HEK293 (cell line): ENCODE results near the gene MRGPRX2.

Source experiments
- CTCF ChIA-PET: fragments of 350-600 bp; formaldehyde crosslinking; extraction: SDS; loops from one replicate; lab custom pipeline; 2021; ENCODE audit warnings: antibody characterized with exemption; lab: Yijun Ruan, JAX
- POLR2A ChIA-PET: fragments of 300-600 bp; formaldehyde crosslinking; extraction: SDS; loops from one replicate; lab custom pipeline; 2020; ENCODE audit warnings: antibody characterized with exemption, inconsistent platforms; lab: Yijun Ruan, JAX
- H3K27ac ChIP-seq: fragments of 200-500 bp; sonication (Bioruptor generic); 2 replicates; pipeline ENCODE4 v1.5.1; 2014; ENCODE audit warnings: low read depth, low read length, control low read depth, inconsistent platforms; ENCODE audit errors: extremely low read depth
- H3K36me3 ChIP-seq, 2 experiments: fragments of 200-500 bp in 1 of 2; sonication (Bioruptor generic) in 1 of 2; 1 replicate in 1 of 2; 2 replicates in 1 of 2; pipeline ENCODE4 v1.5.1; 2014 to 2017; ENCODE audit warnings: inconsistent platforms in 2 of 2, low read length in 2 of 2; ENCODE audit not compliant: control insufficient read depth in 2 of 2, insufficient read depth in 1 of 2
- H3K4me1 ChIP-seq: fragments of 200-500 bp; sonication (Bioruptor generic); 2 replicates; pipeline ENCODE4 v1.5.1; 2014; ENCODE audit warnings: mild to moderate bottlenecking, low read length, inconsistent platforms; ENCODE audit not compliant: control insufficient read depth, insufficient read depth
- H3K4me3 ChIP-seq: 2 replicates; pipeline ENCODE4 v1.5.1; 2011; ENCODE audit warnings: low read depth, mild to moderate bottlenecking, control low read depth, low read length, moderate library complexity
- H3K9me3 ChIP-seq: fragments of 200-500 bp; sonication (Bioruptor generic); 2 replicates; pipeline ENCODE4 v1.5.1; 2014; ENCODE audit warnings: low read depth, low read length, inconsistent platforms; ENCODE audit not compliant: control insufficient read depth, insufficient read depth
- BCL11B ChIP-seq: fragments of 450-650 bp; formaldehyde crosslinking; IDR thresholded peaks from 2 replicates; pipeline ENCODE4 v1.5.1; 2016; ENCODE audit warnings: low read depth, missing biosample characterization, missing genetic modification characterization
- GLIS1 ChIP-seq: fragments of 450-650 bp; formaldehyde crosslinking; IDR thresholded peaks from 2 replicates; pipeline ENCODE4 v1.5.1; 2016; ENCODE audit warnings: missing biosample characterization, missing genetic modification characterization
- GLIS2 ChIP-seq: fragments of 450-650 bp; formaldehyde crosslinking; IDR thresholded peaks from 2 replicates; pipeline ENCODE4 v1.5.1; 2016; ENCODE audit warnings: missing biosample characterization, missing genetic modification characterization
- KLF10 ChIP-seq: fragments of 450-650 bp; IDR thresholded peaks from 2 replicates; pipeline ENCODE4 v1.5.1; 2018; ENCODE audit warnings: missing biosample characterization, mild to moderate bottlenecking, missing genetic modification characterization
- KLF8 ChIP-seq: fragments of 450-650 bp; formaldehyde crosslinking; IDR thresholded peaks from 2 replicates; pipeline ENCODE4 v1.5.1; 2016; ENCODE audit warnings: missing biosample characterization, missing genetic modification characterization
- MEIS1 ChIP-seq: sonication (generic); formaldehyde crosslinking; IDR thresholded peaks from 2 replicates; pipeline ENCODE4 v1.8.1; 2022; ENCODE audit warnings: missing genetic modification reagents, mild to moderate bottlenecking, borderline replicate concordance
- OVOL3 ChIP-seq: fragments of 450-650 bp; formaldehyde crosslinking; IDR thresholded peaks from 2 replicates; pipeline ENCODE4 v1.5.1; 2016; ENCODE audit warnings: missing biosample characterization, missing genetic modification characterization
- PRDM6 ChIP-seq: fragments of 450-650 bp; formaldehyde crosslinking; IDR thresholded peaks from 2 replicates; pipeline ENCODE4 v1.5.1; 2017; ENCODE audit warnings: missing biosample characterization, missing genetic modification characterization
- REPIN1 ChIP-seq: fragments of 450-650 bp; formaldehyde crosslinking; IDR thresholded peaks from 2 replicates; pipeline ENCODE4 v1.5.1; 2017; ENCODE audit warnings: missing biosample characterization, missing genetic modification characterization, low read depth
- WT1 ChIP-seq: fragments of 450-650 bp; formaldehyde crosslinking; IDR thresholded peaks from 2 replicates; pipeline ENCODE4 v1.5.1; 2016; ENCODE audit warnings: missing biosample characterization, missing genetic modification characterization
- ZBTB1 ChIP-seq: fragments of 450-650 bp; formaldehyde crosslinking; IDR thresholded peaks from 2 replicates; pipeline ENCODE4 v1.5.1; 2016; ENCODE audit warnings: missing biosample characterization, missing genetic modification characterization
- ZBTB17 ChIP-seq: fragments of 450-650 bp; formaldehyde crosslinking; IDR thresholded peaks from 2 replicates; pipeline ENCODE4 v1.5.1; 2016; ENCODE audit warnings: missing biosample characterization, missing genetic modification characterization
- ZBTB21 ChIP-seq: fragments of 450-650 bp; formaldehyde crosslinking; IDR thresholded peaks from 2 replicates; pipeline ENCODE4 v1.5.1; 2017; ENCODE audit warnings: missing biosample characterization, missing genetic modification characterization
- ZBTB49 ChIP-seq: fragments of 450-650 bp; formaldehyde crosslinking; IDR thresholded peaks from 2 replicates; pipeline ENCODE4 v1.5.1; 2016; ENCODE audit warnings: missing biosample characterization, missing genetic modification characterization, low read depth
- ZBTB8A ChIP-seq: fragments of 450-650 bp; formaldehyde crosslinking; IDR thresholded peaks from 2 replicates; pipeline ENCODE4 v1.5.1; 2016; ENCODE audit warnings: missing biosample characterization, missing genetic modification characterization
- ZNF23 ChIP-seq: fragments of 450-650 bp; formaldehyde crosslinking; IDR thresholded peaks from 2 replicates; pipeline ENCODE4 v1.5.1; 2016; ENCODE audit warnings: missing biosample characterization, missing genetic modification characterization, borderline replicate concordance
- ZNF239 ChIP-seq: fragments of 450-650 bp; formaldehyde crosslinking; IDR thresholded peaks from 2 replicates; pipeline ENCODE4 v1.5.1; 2016; ENCODE audit warnings: missing biosample characterization, missing genetic modification characterization
- ZNF274 ChIP-seq, 2 experiments: fragments of 200-500 bp in 1 of 2; fragments of 450-650 bp in 1 of 2; sonication (Bioruptor generic) in 1 of 2; formaldehyde crosslinking in 1 of 2; IDR thresholded peaks; 2 replicates each; pipeline versions ENCODE4 v1.5.1 to v1.6.1; 2014 to 2016; ENCODE audit warnings: borderline replicate concordance in 1 of 2, inconsistent platforms in 1 of 2, low read length in 1 of 2, missing biosample characterization in 1 of 2, missing genetic modification characterization in 1 of 2
- ZNF354C ChIP-seq: fragments of 450-650 bp; formaldehyde crosslinking; IDR thresholded peaks from 2 replicates; pipeline ENCODE4 v1.5.1; 2016; ENCODE audit warnings: missing biosample characterization, missing genetic modification characterization, low read depth, borderline replicate concordance
- ZNF404 ChIP-seq: fragments of 450-650 bp; formaldehyde crosslinking; IDR thresholded peaks from 2 replicates; pipeline ENCODE4 v1.5.1; 2017; ENCODE audit warnings: missing biosample characterization, missing genetic modification characterization
- ZNF433 ChIP-seq: fragments of 450-650 bp; formaldehyde crosslinking; IDR thresholded peaks from 2 replicates; pipeline ENCODE4 v1.5.1; 2016; ENCODE audit warnings: missing biosample characterization, missing genetic modification characterization, low read depth
- ZNF623 ChIP-seq: fragments of 450-650 bp; formaldehyde crosslinking; IDR thresholded peaks from 2 replicates; pipeline ENCODE4 v1.5.1; 2016; ENCODE audit warnings: missing biosample characterization, missing genetic modification characterization
- ZNF704 ChIP-seq: fragments of 450-650 bp; formaldehyde crosslinking; IDR thresholded peaks from 2 replicates; pipeline ENCODE4 v1.5.1; 2016; ENCODE audit warnings: missing biosample characterization, missing genetic modification characterization
- ZNF76 ChIP-seq: fragments of 450-650 bp; formaldehyde crosslinking; IDR thresholded peaks from 2 replicates; pipeline ENCODE4; 2016; ENCODE audit warnings: low read depth, missing biosample characterization, missing genetic modification characterization, borderline replicate concordance

Gene MRGPRX2

GRCh38 chr11:19105011-19105410 lies 44.5 kb upstream of the MRGPRX2 start:
- ChIA-PET POLR2A (no interaction called here), CTCF (interaction anchor here (1.2 to 1.4 kb wide), 2 partner anchors 28 to 34 kb away, joined by 3 read pairs; no protein-coding TSS in a partner anchor)
- Histone ChIP-seq H3K27ac (no peak overlapping the region), H3K4me1 (0 out of 2 replicates have a peak, but pooled peaks cover 3% of the 10 kb centered on the region), H3K4me3 (no peak overlapping the region), H3K36me3 (no peaks in the 10 kb centered on the region)
- TF ChIP-seq ZBTB21 (tag by site-specific recombination): no peak
- TF ChIP-seq ZNF404 (tag by site-specific recombination): no peak
- TF ChIP-seq ZNF623: no peak
- TF ChIP-seq ZNF704: no peak
- TF ChIP-seq, all 188 proteins: peak for 0
- no peaks in the 10 kb centered on the region for H3K9me3 ChIP-seq

- ChIA-PET CTCF (interaction anchor here (0.6 to 1.3 kb wide), 4 partner anchors 23 to 453 kb away, joined by 3 to 8 read pairs (median 3); no protein-coding TSS in a partner anchor), POLR2A (no interaction called here)
- TF ChIP-seq ZNF239: peak; percentile 71; the same call in 1 of the 2 replicates
- no peak for TF ChIP-seq ZNF274 (IDR thresholded peaks at IDR 0.05; ENCODE audit: low read length)
- no peak for TF ChIP-seq ZNF274 (tag by site-specific recombination; IDR thresholded peaks at IDR 0.05; ENCODE audit: borderline replicate concordance)
- no peak overlapping the region for H3K27ac ChIP-seq
- no peaks in the 10 kb centered on the region for H3K9me3 ChIP-seq
- H3K4me3 ChIP-seq: no peak overlapping the region
- 0 out of 2 replicates have a peak, but pooled peaks cover 3% of the 10 kb centered on the region for H3K4me1 ChIP-seq
- H3K36me3 ChIP-seq: no peaks in the 10 kb centered on the region
Measured at GRCh38 chr11:19102521-19102900, 42.0 kb upstream of the MRGPRX2 start.

GRCh38 chr11:19101796-19102520 lies 41.4 kb upstream of the MRGPRX2 start:
- Histone ChIP-seq H3K36me3 (no peaks in the 10 kb centered on the region), H3K4me3 (no peak overlapping the region), H3K27ac (no peak overlapping the region), H3K4me1 (0 out of 2 replicates have a peak, but pooled peaks cover 3% of the 10 kb centered on the region), H3K9me3 (no peaks in the 10 kb centered on the region)
- CTCF ChIA-PET: interaction anchor here (0.6 to 1.3 kb wide), 4 partner anchors 22 to 692 kb away, joined by 3 to 8 read pairs (median 4); no protein-coding TSS in a partner anchor
- POLR2A ChIA-PET: no interaction called here
- TF ChIP-seq REPIN1 (no peak), ZBTB17 (tag by site-specific recombination) (peak; percentile 18; the same call in 1 of the 2 replicates), MEIS1 (CRISPR knock-in tag) (0 out of 2 replicates have a peak, but pooled peaks have one; percentile 38), OVOL3 (tag by site-specific recombination) (no peak), GLIS1 (tag by site-specific recombination) (no peak), KLF10 (no peak), ZNF354C (no peak), ZBTB49 (tag by site-specific recombination) (no peak), WT1 (tag by site-specific recombination) (no peak), ZBTB8A (tag by site-specific recombination) (no peak), PRDM6 (tag by site-specific recombination) (peak; percentile 23; the same call in 1 of the 2 replicates), ZBTB1 (tag by site-specific recombination) (no peak), ZNF433 (tag by site-specific recombination) (no peak), GLIS2 (no peak), ZNF76 (tag by site-specific recombination) (no peak), ZNF404 (tag by site-specific recombination) (no peak), BCL11B (tag by site-specific recombination) (no peak), ZNF23 (tag by site-specific recombination) (no peak), KLF8 (tag by site-specific recombination) (no peak)
